Measurements from ENCODE around the gene GPC6.

The GPC6 gene

DNA sequence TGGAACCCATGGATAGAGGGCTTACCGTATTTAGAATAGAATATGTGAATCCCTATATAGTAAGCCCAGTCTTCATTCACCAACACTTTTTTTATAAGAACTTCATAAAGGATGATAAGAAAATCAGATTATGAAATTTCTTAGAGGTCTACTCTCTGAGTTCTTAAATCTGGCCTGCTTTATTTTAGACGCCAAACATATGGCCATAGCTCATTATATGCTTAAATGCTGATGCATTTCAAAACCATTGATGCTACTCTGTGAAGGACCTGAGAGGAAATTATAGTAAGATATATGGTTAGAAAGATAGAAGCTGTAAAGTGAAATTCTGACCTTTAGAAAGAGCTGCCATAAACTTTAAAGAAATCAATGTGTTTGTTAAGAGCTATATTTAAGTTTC, 38.3 kb downstream of the GPC6 start:
- no peaks in the 10 kb centered on the region for H3K9me3 ChIP-seq (ENCODE audit: insufficient read depth, low read depth, low read length)
- H3K9ac ChIP-seq (ENCODE audit: low read depth, low read length, poor library complexity, severe bottlenecking) = no peak overlapping the region
- no peaks in the 10 kb centered on the region for H3K79me2 ChIP-seq (ENCODE audit: insufficient read depth, low read length)
- H3K9me2 ChIP-seq (replicated peaks; ENCODE audit: low read depth, low read length) = no peaks in the 10 kb centered on the region
- no peak overlapping the region for H2AFZ ChIP-seq (ENCODE audit: low read length)
- H3K4me1 ChIP-seq (ENCODE audit: insufficient read depth, low read length, poor library complexity, severe bottlenecking) = no peaks in the 10 kb centered on the region
- H3F3A ChIP-seq (ENCODE audit: low read depth) = no peaks in the 10 kb centered on the region
- H3K36me3 ChIP-seq (ENCODE audit: insufficient read depth, low read length) = no peaks in the 10 kb centered on the region
- H4K20me1 ChIP-seq (ENCODE audit: insufficient read depth, low read length, poor library complexity, severe bottlenecking) = no peaks in the 10 kb centered on the region
- no peak overlapping the region for H3K4me3 ChIP-seq (ENCODE audit: low read length, poor library complexity, severe bottlenecking)
- TF ChIP-seq CTCF (conservative IDR thresholded peaks at IDR 0.05; ENCODE audit: low read length) = no peak
- no peak for TF ChIP-seq EZH2phosphoT487 (IDR thresholded peaks at IDR 0.05; ENCODE audit: borderline replicate concordance)
- H3K4me2 ChIP-seq (ENCODE audit: low read depth, low read length, poor library complexity, severe bottlenecking) = no peak overlapping the region
- no peaks in the 10 kb centered on the region for H3K27me3 ChIP-seq (ENCODE audit: insufficient read depth, low read length, poor library complexity, severe bottlenecking)

- Histone ChIP-seq H3K79me2 (ENCODE audit: insufficient read depth, low read length) (no peaks in the 10 kb centered on the region), H3K9me2 (replicated peaks; ENCODE audit: low read depth, low read length) (no peaks in the 10 kb centered on the region), H3K9me3 (ENCODE audit: insufficient read depth, low read depth, low read length) (no peaks in the 10 kb centered on the region), H3K9ac (ENCODE audit: low read depth, low read length, poor library complexity, severe bottlenecking) (no peak overlapping the region), H3K4me1 (ENCODE audit: insufficient read depth, low read length, poor library complexity, severe bottlenecking) (no peaks in the 10 kb centered on the region), H3F3A (ENCODE audit: low read depth) (no peaks in the 10 kb centered on the region), H3K36me3 (ENCODE audit: insufficient read depth, low read length) (no peaks in the 10 kb centered on the region), H4K20me1 (ENCODE audit: insufficient read depth, low read length, poor library complexity, severe bottlenecking) (no peaks in the 10 kb centered on the region), H3K4me3 (ENCODE audit: low read length, poor library complexity, severe bottlenecking) (no peak overlapping the region), H2AFZ (ENCODE audit: low read length) (no peak overlapping the region), H3K27me3 (ENCODE audit: insufficient read depth, low read length, poor library complexity, severe bottlenecking) (no peaks in the 10 kb centered on the region), H3K4me2 (ENCODE audit: low read depth, low read length, poor library complexity, severe bottlenecking) (no peak overlapping the region)
- TF ChIP-seq EZH2phosphoT487 (IDR thresholded peaks at IDR 0.05; ENCODE audit: borderline replicate concordance) = no peak
- no peak for TF ChIP-seq CTCF (conservative IDR thresholded peaks at IDR 0.05; ENCODE audit: low read length)
These were observed 39.2 kb downstream of the GPC6 start for GRCh38 chr13:93265800-93266199.

DNA sequence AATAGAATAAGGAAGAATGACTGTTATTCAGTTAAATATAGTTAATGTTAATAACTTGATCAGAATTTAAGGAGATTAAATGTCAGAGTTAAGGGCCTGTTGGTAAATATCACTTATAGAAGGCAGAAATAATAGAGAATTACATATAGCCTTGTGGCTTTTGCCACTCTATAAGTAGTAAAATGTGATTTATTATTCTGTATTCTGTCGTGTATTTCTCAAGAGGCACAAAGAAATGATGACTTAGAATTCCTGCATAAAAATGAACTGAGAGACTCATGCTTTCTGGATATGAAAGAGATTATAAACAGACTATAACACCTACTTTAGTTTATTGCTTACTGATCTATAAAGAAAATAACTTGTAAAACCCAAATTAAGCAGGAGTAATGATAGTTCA, 40.1 kb downstream of the GPC6 start:
- TF ChIP-seq CTCF (conservative IDR thresholded peaks at IDR 0.05; ENCODE audit: low read length) (no peak), EZH2phosphoT487 (IDR thresholded peaks at IDR 0.05; ENCODE audit: borderline replicate concordance) (no peak)
- H3K4me2 ChIP-seq (ENCODE audit: low read depth, low read length, poor library complexity, severe bottlenecking) = no peak overlapping the region
- H3K4me1 ChIP-seq (ENCODE audit: insufficient read depth, low read length, poor library complexity, severe bottlenecking) = no peaks in the 10 kb centered on the region
- no peaks in the 10 kb centered on the region for H3K79me2 ChIP-seq (ENCODE audit: insufficient read depth, low read length)
- H3K36me3 ChIP-seq (ENCODE audit: insufficient read depth, low read length) = no peaks in the 10 kb centered on the region
- no peak overlapping the region for H2AFZ ChIP-seq (ENCODE audit: low read length)
- H3K9me2 ChIP-seq (replicated peaks; ENCODE audit: low read depth, low read length) = no peaks in the 10 kb centered on the region
- no peaks in the 10 kb centered on the region for H4K20me1 ChIP-seq (ENCODE audit: insufficient read depth, low read length, poor library complexity, severe bottlenecking)
- H3K9ac ChIP-seq (ENCODE audit: low read depth, low read length, poor library complexity, severe bottlenecking) = no peak overlapping the region
- no peak overlapping the region for H3K4me3 ChIP-seq (ENCODE audit: low read length, poor library complexity, severe bottlenecking)
- H3K9me3 ChIP-seq (ENCODE audit: insufficient read depth, low read depth, low read length) = no peaks in the 10 kb centered on the region
- no peaks in the 10 kb centered on the region for H3F3A ChIP-seq (ENCODE audit: low read depth)
- H3K27me3 ChIP-seq (ENCODE audit: insufficient read depth, low read length, poor library complexity, severe bottlenecking) = no peaks in the 10 kb centered on the region
